SK-N-SH (cell line): ENCODE results near the gene CALR3. TPM values are rescaled to one million over a fixed set of nuclear protein-coding genes. Genes with fewer than 3 reads are reported as not detected.

ENCODE experiments used
- CTCF ChIA-PET: fragments of 300-600, 350-600 bp; formaldehyde crosslinking; extraction: SDS; loops from one replicate; lab custom pipeline; 2021; lab: Yijun Ruan, JAX
- POLR2A ChIA-PET: fragments of 350-600 bp; sonication (Branson Sonifier 250); formaldehyde crosslinking; extraction: SDS; loops from one replicate; lab custom pipeline; 2020; ENCODE audit warnings: antibody characterized with exemption, inconsistent platforms; lab: Yijun Ruan, JAX
- DNase-seq: peaks from one replicate; pipeline ENCODE4 v3.0.0; 2012
- H2AFZ ChIP-seq: fragments of 200-600 bp; sonication (generic); 2 replicates; pipeline ENCODE4 v1.8.1; 2016; ENCODE audit warnings: antibody characterized with exemption, mild to moderate bottlenecking, low read depth
- H3F3A ChIP-seq: fragments of 200-600 bp; sonication (generic); replicated peaks from 2 replicates; pipeline ENCODE3; 2016; ENCODE audit warnings: antibody characterized with exemption, mild to moderate bottlenecking; ENCODE audit not compliant: insufficient read depth
- H3K27ac ChIP-seq, 2 experiments: fragments of 200-500 bp in 1 of 2; fragments of 200-600 bp in 1 of 2; sonication (Bioruptor generic) in 1 of 2; sonication (generic), shearing (Covaris generic) in 1 of 2; 2 replicates each; pipeline versions ENCODE4 v1.5.1 to v1.6.1; 2014 to 2016; ENCODE audit warnings: low read depth in 2 of 2, inconsistent platforms in 1 of 2, low read length in 1 of 2, mild to moderate bottlenecking in 1 of 2, mixed read lengths in 1 of 2
- H3K27me3 ChIP-seq: fragments of 200-600 bp; sonication (generic), shearing (Covaris generic); 2 replicates; pipeline ENCODE4 v1.6.1; 2016; ENCODE audit warnings: mixed run types; ENCODE audit not compliant: insufficient read depth
- H3K36me3 ChIP-seq, 2 experiments: fragments of 200-500 bp in 1 of 2; fragments of 200-600 bp in 1 of 2; sonication (Bioruptor generic) in 1 of 2; sonication (generic) in 1 of 2; replicated peaks in 1 of 2; 2 replicates each; pipeline versions ENCODE3 to v1.5.1; 2014 to 2016; ENCODE audit warnings: low read length in 1 of 2, mild to moderate bottlenecking in 1 of 2; ENCODE audit not compliant: insufficient read depth in 2 of 2, control insufficient read depth in 1 of 2
- H3K4me1 ChIP-seq, 2 experiments: fragments of 200-500 bp in 1 of 2; fragments of 200-600 bp in 1 of 2; sonication (Bioruptor generic) in 1 of 2; sonication (generic), shearing (Covaris generic) in 1 of 2; 2 replicates each; pipeline versions ENCODE4 v1.5.1 to v1.6.1; 2014 to 2016; ENCODE audit warnings: low read depth in 1 of 2, low read length in 1 of 2, mixed run types in 1 of 2; ENCODE audit not compliant: insufficient read depth in 2 of 2, control insufficient read depth in 1 of 2
- H3K4me2 ChIP-seq: fragments of 200-600 bp; sonication (generic), shearing (Covaris generic); 2 replicates; pipeline ENCODE4 v1.6.1; 2017; ENCODE audit warnings: mixed run types
- H3K4me3 ChIP-seq, 2 experiments: fragments of 200-500 bp in 1 of 2; fragments of 200-600 bp in 1 of 2; sonication (Bioruptor generic) in 1 of 2; sonication (generic), shearing (Covaris generic) in 1 of 2; 2 replicates each; pipeline versions ENCODE4 v1.5.1 to v1.8.1; 2014 to 2016; ENCODE audit warnings: low read depth in 2 of 2, inconsistent platforms in 1 of 2, low read length in 1 of 2, mild to moderate bottlenecking in 1 of 2, mixed read lengths in 1 of 2, moderate library complexity in 1 of 2
- H3K79me2 ChIP-seq: fragments of 200-600 bp; sonication (generic); 2 replicates; pipeline ENCODE4 v1.8.1; 2017; ENCODE audit warnings: mild to moderate bottlenecking; ENCODE audit not compliant: insufficient read depth
- H3K9ac ChIP-seq: fragments of 200-600 bp; sonication (generic); 2 replicates; pipeline ENCODE4 v1.6.1; 2017; ENCODE audit warnings: mixed run types
- H3K9me2 ChIP-seq: fragments of 200-600 bp; sonication (generic); 2 replicates; pipeline ENCODE4 v1.6.1; 2017; ENCODE audit warnings: mixed run types
- H3K9me3 ChIP-seq: fragments of 200-600 bp; sonication (generic); 2 replicates; pipeline ENCODE4 v1.6.1; 2017; ENCODE audit warnings: mixed run types, mild to moderate bottlenecking, moderate library complexity
- H4K20me1 ChIP-seq: fragments of 200-600 bp; sonication (generic); 2 replicates; pipeline ENCODE4 v1.6.1; 2017; ENCODE audit warnings: mild to moderate bottlenecking, mixed run types; ENCODE audit not compliant: insufficient read depth
- CHD2 ChIP-seq: fragments of 150-350 bp; IDR thresholded peaks from 2 replicates; pipeline ENCODE4 v1.6.1; 2018; ENCODE audit warnings: low read length; ENCODE audit not compliant: partially characterized antibody
- CTCF ChIP-seq: fragments of 200-600 bp; sonication (generic); IDR thresholded peaks from 2 replicates; pipeline ENCODE4 v1.6.1; 2017; ENCODE audit warnings: antibody characterized with exemption, mild to moderate bottlenecking, moderate library complexity
- EZH2phosphoT487 ChIP-seq: fragments of 200-600 bp; sonication (generic); IDR thresholded peaks from 2 replicates; pipeline ENCODE4 v1.6.1; 2017; ENCODE audit warnings: low read depth, mixed run types, mild to moderate bottlenecking, antibody characterized with exemption, moderate library complexity, borderline replicate concordance
- FOXM1 ChIP-seq: IDR thresholded peaks from 2 replicates; pipeline ENCODE4 v1.4.0; 2012; ENCODE audit warnings: low read depth, mild to moderate bottlenecking
- GATA2 ChIP-seq: sonication (generic); formaldehyde crosslinking; IDR thresholded peaks from 2 replicates; pipeline ENCODE4 v1.5.0; 2020; ENCODE audit warnings: mild to moderate bottlenecking, missing genetic modification reagents
- IRF3 ChIP-seq: fragments of 150-350 bp; IDR thresholded peaks from 2 replicates; pipeline ENCODE4 v1.6.1; 2016; ENCODE audit warnings: mild to moderate bottlenecking, low read depth, low read length
- JUND ChIP-seq: IDR thresholded peaks from 2 replicates; pipeline ENCODE4 v1.4.0; 2012
- MEF2A ChIP-seq: IDR thresholded peaks from 2 replicates; pipeline ENCODE4 v1.4.0; 2012; ENCODE audit warnings: low read depth, borderline replicate concordance
- MXI1 ChIP-seq: IDR thresholded peaks from 2 replicates; pipeline ENCODE4 v1.6.1; 2012; ENCODE audit warnings: mild to moderate bottlenecking, low read depth, low read length, improper control_type of control experiment
- NFIC ChIP-seq: IDR thresholded peaks from 2 replicates; pipeline ENCODE4 v1.4.0; 2012; ENCODE audit warnings: borderline replicate concordance
- PBX3 ChIP-seq: IDR thresholded peaks from 2 replicates; pipeline ENCODE4; 2012
- POLR2AphosphoS5 ChIP-seq: IDR thresholded peaks from 2 replicates; pipeline ENCODE4 v1.6.1; 2012; ENCODE audit warnings: low read depth, low read length
- RCOR1 ChIP-seq: fragments of 150-350 bp; IDR thresholded peaks from 2 replicates; pipeline ENCODE4 v1.6.1; 2017; ENCODE audit warnings: antibody characterized with exemption, low read length
- SIN3A ChIP-seq: IDR thresholded peaks from 2 replicates; pipeline ENCODE4 v1.6.1; 2012; ENCODE audit warnings: low read depth, mild to moderate bottlenecking, low read length, moderate library complexity, borderline replicate concordance
- SMC3 ChIP-seq: IDR thresholded peaks from 2 replicates; pipeline ENCODE4 v1.6.1; 2012; ENCODE audit warnings: low read depth, low read length, improper control_type of control experiment
- TCF12 ChIP-seq: IDR thresholded peaks from 2 replicates; pipeline ENCODE4 v1.4.0; 2012
- TEAD4 ChIP-seq: IDR thresholded peaks from 2 replicates; pipeline ENCODE4 v1.4.0; 2012; ENCODE audit warnings: mild to moderate bottlenecking, borderline replicate concordance; ENCODE audit not compliant: insufficient read depth
- YY1 ChIP-seq: IDR thresholded peaks from 2 replicates; pipeline ENCODE4 v1.4.0; 2012; ENCODE audit warnings: low read depth, mild to moderate bottlenecking
- ZBTB33 ChIP-seq: IDR thresholded peaks from 2 replicates; pipeline ENCODE4 v1.4.0; 2012; ENCODE audit warnings: low read depth, borderline replicate concordance
- WGBS: methylation state at CpG from one replicate; pipeline ENCODE4 v1.1.6; 2017; ENCODE audit warnings: low lambda C conversion rate; 5-methylcytosine and 5-hydroxymethylcytosine counted together
- polyA plus RNA-seq, 3 experiments: library from polyadenylated mRNA; depleted of rRNA; stranded (reverse); fragments of >200 nt; gene quantifications; 2 replicates each; pipeline ENCODE4 v1.2.3, GENCODE V29; 2012

The CALR3 gene
- polyA plus RNA-seq, 1 of the 3 experiments (the other 2 are of a cell fraction): not detected

DNA sequence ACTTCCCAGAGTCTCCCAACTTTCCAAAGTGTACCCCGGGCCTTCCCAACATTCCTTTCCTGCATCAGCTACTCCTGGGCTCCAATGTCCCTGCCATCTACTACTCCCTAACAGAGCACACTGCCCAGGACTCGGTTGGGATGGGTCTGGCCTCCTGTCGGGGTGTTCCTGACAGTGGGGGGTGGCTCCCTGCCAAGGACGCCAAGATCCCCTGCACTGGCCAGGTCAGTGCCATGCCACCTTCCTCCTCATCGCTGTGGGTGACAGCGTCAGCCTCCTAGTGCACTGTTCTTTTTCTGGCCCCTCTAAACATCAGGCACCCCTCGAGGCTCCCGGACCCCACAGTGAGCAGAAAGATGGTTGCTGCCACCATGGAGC, 38.0 kb downstream of the CALR3 start:
- Histone ChIP-seq H3K27me3 (no peaks in the 10 kb centered on the region), H3K9me3 (no peaks in the 10 kb centered on the region), H3K4me3 (no peak overlapping the region; a peak in 1 of 4 replicates), H3K27ac (peak overlapping the region; percentile 63 to 94), H3K4me2 (peak overlapping the region; percentile 89), H3K4me1 (peaks cover 23 to 43% of the 10 kb centered on the region in 2 experiments; a peak in 3 of 4 replicates), H4K20me1 (peaks cover 8% of the 10 kb centered on the region), H3F3A (peaks cover 15% of the 10 kb centered on the region), H3K9me2 (no peaks in the 10 kb centered on the region), H3K36me3 (no peaks in the 10 kb centered on the region), H2AFZ (no peak overlapping the region), H3K79me2 (peaks cover 86% of the 10 kb centered on the region), H3K9ac (peak overlapping the region; percentile 35; the same call in 1 of the 2 replicates)
- DNase-seq: no peak
- POLR2A ChIA-PET: interaction anchor here (0.9 to 1.0 kb wide), 2 partner anchors 10 to 13 kb away, joined by 3 to 5 read pairs; no protein-coding TSS in a partner anchor
- 56% methylated on average over 6 of the region's 8 CpGs for WGBS
- TF ChIP-seq MXI1: no peak
- TF ChIP-seq RCOR1: no peak
- no peak for TF ChIP-seq SIN3A
- TF ChIP-seq MEF2A: no peak
- TF ChIP-seq NFIC: no peak
- TF ChIP-seq FOXM1: no peak
- TF ChIP-seq ZBTB33: no peak
- TF ChIP-seq PBX3: no peak
- no peak for TF ChIP-seq GATA2 (CRISPR knock-in tag)
- TF ChIP-seq SMC3: no peak
- TF ChIP-seq TCF12: no peak
- no peak for TF ChIP-seq TEAD4
- TF ChIP-seq YY1: no peak
- CTCF ChIA-PET: interaction anchor here (1.2 to 6.6 kb wide), 2 partner anchors 16 to 20 kb away, joined by 4 to 45 read pairs; no protein-coding TSS in a partner anchor

DNA sequence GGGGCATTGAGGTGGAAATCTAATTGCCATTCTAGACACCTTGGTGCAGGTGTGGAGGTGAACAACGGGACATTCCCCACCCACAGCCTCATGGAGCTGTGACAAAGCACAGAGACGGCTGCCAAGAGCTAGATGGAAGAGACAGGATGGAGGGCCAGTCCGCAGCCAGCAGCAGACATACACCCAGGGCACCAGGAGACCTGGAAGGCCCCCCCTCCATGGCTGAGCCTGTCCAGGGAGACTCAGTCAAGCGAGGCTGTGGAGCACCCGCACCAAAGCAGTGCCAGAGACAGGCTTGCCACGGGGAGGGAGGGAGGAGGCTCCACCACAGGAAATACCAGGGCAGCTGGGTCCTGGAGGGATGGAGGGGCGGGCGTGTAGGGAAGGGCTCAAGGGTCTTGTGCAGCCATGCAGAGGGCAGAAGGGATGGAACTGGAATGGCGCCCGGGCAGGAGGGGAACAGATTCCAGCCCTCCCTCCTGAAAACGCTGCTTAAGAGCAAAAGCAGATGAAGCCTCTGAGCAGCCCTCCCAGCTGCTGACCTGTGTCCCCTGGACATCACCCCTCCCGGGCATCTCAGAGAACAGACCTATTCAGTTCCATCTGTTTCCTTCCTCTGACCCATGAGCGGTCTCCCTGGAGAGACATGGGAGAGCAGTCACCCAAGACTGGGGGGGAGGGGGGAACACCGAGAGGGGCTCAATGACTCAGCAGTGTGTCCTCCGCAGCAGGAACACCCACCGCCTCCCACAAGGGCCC, 38.6 kb downstream of the CALR3 start:
- CTCF ChIA-PET: interaction anchor here (0.6 to 6.6 kb wide), 3 partner anchors 15 to 19 kb away, joined by 3 to 45 read pairs (median 4); no protein-coding TSS in a partner anchor
- TF ChIP-seq JUND (no peak), POLR2AphosphoS5 (0 out of 2 replicates have a peak, but pooled peaks have one; percentile 35), MEF2A (no peak), GATA2 (CRISPR knock-in tag) (no peak), IRF3 (no peak), EZH2phosphoT487 (no peak), YY1 (peak; percentile 42), PBX3 (no peak), FOXM1 (no peak), CHD2 (no peak), CTCF (no peak)

More for the DNA sequence above, 38.6 kb downstream of the CALR3 start:
- H3K27me3 ChIP-seq: no peaks in the 10 kb centered on the region
- POLR2A ChIA-PET: interaction anchor here (1.0 kb wide), 1 partner anchor 11 kb away, joined by 3 read pairs; no protein-coding TSS in a partner anchor
- H3K9ac ChIP-seq: peak overlapping the region; percentile 35; the same call in 1 of the 2 replicates
- no peaks in the 10 kb centered on the region for H3K36me3 ChIP-seq
- peak overlapping the region; percentile 89 for H3K4me2 ChIP-seq
- peaks cover 23 to 43% of the 10 kb centered on the region in 2 experiments; a peak in 3 of 4 replicates for H3K4me1 ChIP-seq
- H3K27ac ChIP-seq: peak overlapping the region; percentile 63 to 94
- peak overlapping the region; percentile 21 to 52 for H3K4me3 ChIP-seq
- DNase-seq: peak; percentile 87
- no peak overlapping the region for H2AFZ ChIP-seq
- WGBS: 8% methylated on average over 8 of the region's 16 CpGs
- peaks cover 8% of the 10 kb centered on the region; the same call in 1 of the 2 replicates for H4K20me1 ChIP-seq
- H3K9me2 ChIP-seq: no peaks in the 10 kb centered on the region
- H3F3A ChIP-seq: peaks cover 15% of the 10 kb centered on the region
- H3K79me2 ChIP-seq: peaks cover 85% of the 10 kb centered on the region
- H3K9me3 ChIP-seq: no peaks in the 10 kb centered on the region
